GM12864 (cell line): Measurements from ENCODE around the gene RABL6.
"Not testable (repeated sequence)": the region's sequence is repeated elsewhere in the genome, so short reads cannot be mapped to it uniquely, and the experiment has no call there.

Experiments
- DNase-seq: peaks from one replicate; pipeline ENCODE4 v3.0.0-alpha.2; 2011; ENCODE audit warnings: low read depth
- H3K4me3 ChIP-seq: 2 replicates; pipeline ENCODE4 v1.5.1; 2011; ENCODE audit warnings: mild to moderate bottlenecking, low read depth, low read length, control low read depth
- TF ChIP-seq, protein P1 (sequence below): IDR thresholded peaks from 2 replicates; pipeline ENCODE4 v1.5.1; 2011; ENCODE audit warnings: low read depth, mild to moderate bottlenecking, moderate library complexity, low read length, control low read depth, inconsistent platforms; ENCODE audit errors: missing control alignments

The RABL6 gene

GRCh38 chr9:136792321-136793085 lies 15.2 kb upstream of the RABL6 start:
- DNase-seq = no peak
- no peak overlapping the region; the same call in 1 of the 2 replicates for H3K4me3 ChIP-seq

GRCh38 chr9:136793086-136793946 lies 14.4 kb upstream of the RABL6 start:
- no peak overlapping the region for H3K4me3 ChIP-seq
- DNase-seq = no peak
- TF ChIP-seq, protein P1, sequence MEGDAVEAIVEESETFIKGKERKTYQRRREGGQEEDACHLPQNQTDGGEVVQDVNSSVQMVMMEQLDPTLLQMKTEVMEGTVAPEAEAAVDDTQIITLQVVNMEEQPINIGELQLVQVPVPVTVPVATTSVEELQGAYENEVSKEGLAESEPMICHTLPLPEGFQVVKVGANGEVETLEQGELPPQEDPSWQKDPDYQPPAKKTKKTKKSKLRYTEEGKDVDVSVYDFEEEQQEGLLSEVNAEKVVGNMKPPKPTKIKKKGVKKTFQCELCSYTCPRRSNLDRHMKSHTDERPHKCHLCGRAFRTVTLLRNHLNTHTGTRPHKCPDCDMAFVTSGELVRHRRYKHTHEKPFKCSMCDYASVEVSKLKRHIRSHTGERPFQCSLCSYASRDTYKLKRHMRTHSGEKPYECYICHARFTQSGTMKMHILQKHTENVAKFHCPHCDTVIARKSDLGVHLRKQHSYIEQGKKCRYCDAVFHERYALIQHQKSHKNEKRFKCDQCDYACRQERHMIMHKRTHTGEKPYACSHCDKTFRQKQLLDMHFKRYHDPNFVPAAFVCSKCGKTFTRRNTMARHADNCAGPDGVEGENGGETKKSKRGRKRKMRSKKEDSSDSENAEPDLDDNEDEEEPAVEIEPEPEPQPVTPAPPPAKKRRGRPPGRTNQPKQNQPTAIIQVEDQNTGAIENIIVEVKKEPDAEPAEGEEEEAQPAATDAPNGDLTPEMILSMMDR = no peak

More at GRCh38 chr9:136792321-136793085, 15.2 kb upstream of the RABL6 start:
- TF ChIP-seq, protein P1 = no peak

DNA sequence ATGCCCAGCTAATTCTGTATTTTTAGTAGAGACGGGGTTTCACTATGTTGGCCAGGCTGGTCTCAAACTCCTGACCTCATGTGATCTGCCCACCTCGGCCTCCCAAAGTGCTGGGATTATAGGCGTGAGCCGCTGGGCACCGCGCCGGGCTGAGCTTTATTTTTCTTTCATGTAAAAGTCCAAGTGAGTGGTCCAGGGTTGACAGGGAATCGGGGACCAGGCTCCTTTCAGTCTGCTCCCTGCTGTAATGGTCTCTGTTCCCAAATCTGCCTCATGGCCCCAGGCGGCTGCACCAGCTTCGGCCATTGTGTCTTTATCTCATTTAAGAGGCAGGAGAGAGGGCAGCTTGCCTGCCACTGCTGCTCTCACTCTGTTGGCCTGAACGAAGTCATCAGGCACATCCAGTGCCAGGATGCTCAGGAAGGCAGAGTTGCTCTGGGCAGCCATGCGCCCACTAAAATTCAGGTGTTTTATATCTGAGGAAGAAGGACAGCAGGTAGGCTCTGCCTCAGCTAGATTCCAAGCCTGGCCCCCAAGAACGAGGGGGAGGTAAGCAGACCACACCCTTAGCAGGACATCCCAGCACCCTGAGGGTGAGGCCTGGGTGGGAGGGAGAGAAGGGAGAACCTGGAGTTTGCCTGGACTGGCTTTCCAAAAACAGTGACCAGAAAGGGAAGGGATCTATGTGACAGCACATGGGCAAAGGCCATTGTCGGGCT lies 13.3 kb upstream of the RABL6 start:
- no peak overlapping the region for H3K4me3 ChIP-seq
- TF ChIP-seq, protein P1 = no peak
- no peak for DNase-seq

DNA sequence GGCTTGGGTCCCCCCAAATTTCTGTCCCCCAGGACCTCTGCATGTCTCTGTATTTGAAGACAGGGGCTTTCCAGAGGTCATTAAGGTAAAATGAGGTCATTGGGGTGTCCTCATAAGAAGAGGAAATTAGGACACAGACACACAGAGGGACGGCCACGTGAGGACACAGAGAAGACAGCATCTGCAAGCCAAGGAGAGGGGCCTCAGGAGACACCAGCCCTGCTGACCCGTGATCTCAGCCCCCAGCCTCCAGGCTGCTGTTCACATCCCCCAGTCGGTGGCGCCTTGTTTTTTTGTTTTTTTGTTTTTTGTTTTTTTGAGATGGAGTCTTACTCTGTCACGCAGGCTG lies 12.8 kb upstream of the RABL6 start:
- no peak for DNase-seq
- H3K4me3 ChIP-seq = no peak overlapping the region
- TF ChIP-seq, protein P1 = no peak

DNA sequence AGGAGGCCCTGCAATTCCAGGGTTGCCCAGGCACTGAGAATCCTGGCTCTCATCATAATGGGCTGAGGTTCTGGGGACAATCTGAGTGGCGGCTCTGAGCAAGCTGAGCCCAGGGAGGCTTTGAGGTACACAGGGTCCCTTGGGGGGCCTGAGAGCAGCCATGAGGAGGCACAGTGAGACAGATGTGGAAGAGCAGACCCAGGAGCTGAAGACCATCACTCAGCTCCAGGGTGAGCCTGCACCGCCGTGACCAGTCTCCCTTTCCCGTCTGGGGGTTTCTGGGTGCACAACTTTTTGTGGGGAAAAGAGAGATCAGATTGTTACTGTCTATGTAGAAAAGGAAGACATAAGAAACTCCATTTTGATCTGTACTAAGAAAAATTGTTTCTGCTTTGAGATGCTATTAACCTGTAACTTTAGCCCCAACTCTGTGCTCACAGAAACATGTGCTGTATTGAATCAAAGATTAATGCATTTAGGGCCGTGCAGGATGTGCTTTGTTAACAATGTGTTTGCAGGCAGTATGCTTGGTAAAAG lies 11.4 kb upstream of the RABL6 start, which contains the start of gene CCDC183:
Gene CCDC183 (plus strand): TSS at position 101 of the 537 bp plus-strand sequence. CDS start 60 bp downstream, at position 161.
- DNase-seq = no peak
- TF ChIP-seq, protein P1 = no peak
- no peak within 1 kb of the TSS for H3K4me3 ChIP-seq

DNA sequence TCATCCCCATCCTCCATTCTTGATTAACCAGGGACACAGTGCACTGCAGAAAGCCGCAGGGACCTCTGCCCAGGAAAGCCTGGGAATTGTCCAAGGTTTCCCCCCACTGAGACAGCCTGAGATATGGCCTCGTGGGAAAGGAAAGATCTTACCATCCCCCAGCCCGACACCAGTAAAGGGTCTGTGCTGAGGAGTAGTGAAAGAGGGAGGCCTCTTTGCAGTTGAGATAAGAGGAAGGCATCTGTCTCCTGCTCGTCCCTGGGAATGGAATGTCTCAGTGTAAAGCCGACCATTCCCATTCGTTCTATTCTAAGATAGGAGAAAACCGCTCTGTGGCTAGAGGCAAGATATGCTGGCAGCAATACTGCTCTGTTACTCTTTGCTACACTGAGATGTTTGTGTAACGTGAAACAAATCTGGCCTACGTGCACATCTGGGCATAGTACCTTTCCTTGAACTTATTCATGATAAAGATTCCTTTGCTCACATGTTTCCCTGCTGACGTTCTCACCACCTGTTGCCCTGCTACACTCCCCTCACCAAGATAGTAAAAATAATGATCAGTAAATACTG lies 10.9 kb upstream of the RABL6 start:
- H3K4me3 ChIP-seq, DNase-seq: not testable (repeated sequence)
